CD4-positive, alpha-beta T cell treated with Interleukin-4 for 1 hour (primary cell): ENCODE results near the gene TMOD2.
"Not testable (repeated sequence)": the region's sequence is repeated elsewhere in the genome, so short reads cannot be mapped to it uniquely, and the experiment has no call there.

Experiments
- DNase-seq, 2 donors: peaks; one replicate each; pipeline ENCODE4 v3.0.0-alpha.2; 2020 to 2022

TMOD2 gene

DNA sequence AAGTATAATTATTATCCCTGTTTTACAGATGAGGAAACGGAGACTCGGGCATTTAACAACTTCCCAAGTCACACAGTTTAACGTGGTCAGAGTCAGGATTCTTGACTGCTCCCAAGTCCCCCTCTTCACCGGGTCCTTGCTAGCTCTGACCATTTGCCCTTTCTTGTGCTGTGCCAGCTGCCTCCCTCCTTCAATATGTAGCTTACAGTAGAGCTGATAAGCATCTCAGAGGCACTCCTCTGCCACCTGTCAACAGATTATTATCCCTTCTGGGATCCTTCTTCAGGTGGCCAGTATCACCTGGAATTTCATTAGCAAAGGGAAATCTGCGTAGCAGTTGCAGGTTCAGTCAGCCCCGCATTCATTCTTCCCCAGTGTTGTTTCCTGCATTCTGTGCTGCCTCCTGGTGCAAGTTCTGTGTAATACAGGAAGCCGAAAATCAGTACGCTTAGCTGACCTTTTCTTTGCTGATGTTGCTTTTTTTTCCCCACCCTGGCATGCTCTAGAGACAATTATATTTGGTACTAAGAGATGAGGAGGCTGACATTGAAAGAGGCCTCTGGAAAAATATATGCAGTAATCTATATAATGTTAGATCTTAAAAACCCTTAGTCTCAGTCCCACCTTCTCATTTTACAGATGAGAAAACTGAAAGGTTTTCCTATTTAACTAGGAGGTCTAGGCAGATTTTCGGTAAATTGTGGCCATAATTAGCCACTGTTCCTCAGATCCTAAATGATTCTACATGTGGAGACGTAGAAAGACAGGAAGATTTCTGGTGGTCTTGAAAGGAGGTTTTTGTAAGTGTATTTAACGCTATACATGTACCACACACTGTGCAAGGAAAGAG lies 24.8 kb downstream of the TMOD2 start:
- DNase-seq, result peak; percentile 47 to 64

DNA sequence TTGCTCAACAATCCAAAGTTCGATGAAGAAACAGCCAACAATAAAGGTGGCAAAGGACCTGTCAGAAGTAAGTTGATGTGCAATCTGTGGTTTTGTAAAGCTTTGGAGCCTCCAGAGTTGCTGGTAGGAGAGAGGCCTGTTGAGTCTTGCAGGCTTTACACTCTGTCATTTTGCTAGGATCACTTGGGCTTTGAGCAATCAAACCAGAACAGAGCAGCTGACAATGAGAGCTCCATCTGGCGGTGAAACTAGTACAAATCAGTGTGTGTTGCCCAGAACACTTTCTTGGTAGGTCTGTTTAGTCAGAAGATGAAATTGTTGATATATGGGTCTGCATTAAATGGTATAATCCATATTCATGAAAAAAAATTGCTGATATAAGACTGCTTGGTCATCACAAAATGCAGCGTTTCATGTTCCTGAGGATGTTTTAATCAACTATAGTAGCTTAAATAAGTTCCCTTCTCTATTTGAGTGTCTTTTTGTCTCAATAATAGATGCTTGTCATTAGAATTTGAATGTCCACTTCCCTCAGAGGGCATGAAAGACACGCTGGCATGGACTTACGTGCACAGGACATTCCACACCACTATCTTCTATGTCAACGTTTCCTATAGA lies 25.7 kb downstream of the TMOD2 start:
- DNase-seq, result peak; percentile 69 to 74

- no peak for DNase-seq
These were observed 29.2 kb downstream of the TMOD2 start for GRCh38 chr15:51780636-51781035.

- no peak for DNase-seq
These were observed 30.1 kb downstream of the TMOD2 start for GRCh38 chr15:51781506-51781905.

DNA sequence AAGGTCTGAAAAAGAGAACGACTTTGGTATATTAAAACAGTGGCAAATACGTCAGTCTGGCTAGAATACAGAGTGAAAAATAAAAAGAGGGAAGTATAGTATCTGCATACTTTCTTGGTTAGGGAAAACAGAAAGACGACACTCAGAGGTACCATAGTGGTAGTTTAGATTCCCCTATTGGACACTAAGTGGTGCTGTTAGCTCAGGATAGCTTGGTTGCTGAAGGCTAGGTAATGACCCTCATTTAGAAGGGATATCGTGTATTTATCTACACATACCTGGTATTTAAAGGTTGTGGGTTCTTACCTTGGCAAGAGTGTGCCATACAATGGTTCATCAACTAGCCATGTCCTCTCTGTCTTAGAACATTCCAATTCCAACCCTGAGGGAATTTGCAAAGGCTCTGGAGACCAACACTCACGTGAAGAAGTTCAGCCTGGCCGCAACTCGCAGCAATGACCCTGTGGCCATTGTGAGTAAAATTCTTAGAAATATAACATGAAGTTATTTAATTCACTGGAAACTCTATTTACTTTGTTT lies 31.0 kb downstream of the TMOD2 start:
- DNase-seq, result no peak

GRCh38 chr15:51783967-51784366 lies 32.6 kb downstream of the TMOD2 start:
- no peak for DNase-seq

DNA sequence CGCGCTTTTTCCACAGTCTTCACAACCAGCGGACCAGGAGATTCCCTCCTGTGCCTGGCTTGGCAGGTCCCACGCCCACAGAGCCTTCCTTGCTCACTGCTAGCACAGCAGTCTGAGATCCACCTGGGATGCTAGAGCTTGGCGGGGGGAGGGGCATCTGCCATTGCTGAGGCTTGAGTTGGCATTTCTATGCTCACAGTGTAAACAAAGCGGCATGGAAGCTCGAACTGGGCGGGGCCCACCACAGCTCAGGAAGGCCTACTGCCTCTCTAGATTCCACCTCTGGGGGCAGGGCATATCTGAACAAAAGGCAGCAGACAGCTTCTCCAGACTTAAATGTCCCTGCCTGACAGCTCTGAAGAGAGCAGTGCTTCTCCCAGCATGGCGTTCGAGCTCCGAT lies 35.7 kb downstream of the TMOD2 start:
- DNase-seq, result not testable (repeated sequence)

DNA sequence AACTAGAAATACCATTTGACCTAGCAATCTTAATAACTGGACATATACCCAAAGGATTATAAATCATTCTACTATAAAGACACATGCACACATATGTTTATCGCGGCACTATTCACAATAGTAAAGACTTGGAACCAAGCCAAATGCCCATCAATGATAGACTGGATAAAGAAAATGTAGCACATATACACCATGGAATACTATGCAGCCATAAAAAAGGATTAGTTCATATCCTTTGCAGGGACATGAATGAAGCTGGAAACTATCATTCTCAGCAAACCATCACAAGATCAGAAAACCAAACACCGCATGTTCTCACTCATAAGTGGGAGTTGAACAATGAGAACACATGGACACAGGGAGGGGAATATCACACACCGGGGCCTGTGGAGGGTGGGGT lies 41.1 kb downstream of the TMOD2 start:
- DNase-seq, result not testable (repeated sequence)

DNA sequence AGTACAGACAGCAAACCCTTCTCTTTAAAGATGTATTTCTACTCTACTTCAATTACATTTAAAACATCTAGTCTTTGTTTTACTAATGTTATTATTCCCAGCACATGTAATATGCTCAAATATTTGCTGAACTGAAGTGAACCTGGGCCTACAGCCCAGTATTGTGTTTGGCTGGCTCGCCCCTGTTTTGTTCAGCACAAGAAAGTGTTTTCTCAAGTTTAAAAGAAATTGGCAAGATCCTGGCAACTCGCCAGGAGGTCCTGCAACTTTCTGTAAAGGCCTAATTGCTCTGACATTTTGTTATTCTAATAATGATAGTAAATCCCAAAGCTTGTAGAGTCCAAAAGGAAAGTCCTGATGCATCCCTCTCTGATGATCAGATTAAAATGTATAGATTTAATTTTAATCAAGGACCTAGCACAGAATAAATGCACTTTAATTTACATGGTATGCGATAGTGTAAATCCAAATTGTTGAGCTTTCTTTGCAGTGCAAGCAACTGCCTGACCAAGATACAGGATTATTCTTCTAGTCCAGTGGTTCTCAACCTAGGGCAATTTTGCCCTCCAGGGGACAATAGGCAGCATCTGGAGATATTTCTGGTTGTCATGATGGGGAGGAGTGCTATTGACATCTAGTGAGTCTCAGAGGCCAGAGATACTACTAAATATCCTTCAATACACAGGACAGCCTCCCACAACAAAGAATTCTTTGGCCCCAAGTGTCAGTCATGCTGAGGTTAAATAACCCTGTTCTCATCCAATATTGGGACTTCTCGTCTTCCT lies 42.3 kb downstream of the TMOD2 start:
- DNase-seq, result no peak

GRCh38 chr15:51796847-51797401 lies 45.5 kb downstream of the TMOD2 start:
- DNase-seq, result no peak

GRCh38 chr15:51798281-51798680 lies 46.9 kb downstream of the TMOD2 start:
- no peak for DNase-seq

GRCh38 chr15:51799282-51800252 lies 48.2 kb downstream of the TMOD2 start:
- no peak for DNase-seq

GRCh38 chr15:51801391-51801835 lies 50.0 kb downstream of the TMOD2 start:
- DNase-seq, result no peak

DNA sequence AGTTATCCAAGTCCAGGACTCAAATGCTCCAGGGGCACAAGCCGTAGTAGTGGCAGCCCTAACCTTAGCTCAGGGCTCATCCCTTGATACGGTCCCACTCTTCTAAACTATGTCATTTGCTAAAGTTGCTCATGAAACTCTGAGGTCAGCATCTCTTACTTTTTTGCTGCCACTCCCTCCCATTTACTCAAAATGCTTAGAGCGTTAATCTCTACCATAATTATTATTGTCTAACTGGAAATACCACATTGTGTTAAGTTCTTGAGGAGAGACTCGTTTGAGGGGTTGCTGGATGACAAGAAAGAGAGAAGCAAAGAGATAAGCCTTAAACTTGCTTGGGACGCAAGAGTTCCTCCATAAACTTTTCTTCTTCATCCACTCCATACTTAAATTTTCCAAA lies 51.2 kb downstream of the TMOD2 start:
- no peak for DNase-seq

DNA sequence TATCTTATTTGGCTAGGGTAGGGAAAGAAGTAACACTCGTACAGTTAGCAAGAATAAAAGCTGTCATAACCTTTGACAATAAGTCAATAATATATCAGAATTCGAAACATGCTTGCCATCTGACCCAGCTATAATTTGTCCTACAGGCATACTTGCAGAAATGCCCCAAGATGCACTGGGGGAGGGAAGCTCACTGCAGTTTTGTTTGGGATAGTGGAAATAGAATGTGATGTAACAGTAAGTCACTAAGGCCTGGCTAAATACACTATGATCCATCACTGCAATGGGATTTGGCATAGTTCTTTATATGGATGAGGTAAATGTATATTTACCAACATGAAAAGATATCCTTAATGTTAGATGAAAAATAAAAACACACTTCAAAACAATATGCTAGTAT lies 52.6 kb downstream of the TMOD2 start:
- DNase-seq, result no peak

- no peak for DNase-seq
These were observed 54.7 kb downstream of the TMOD2 start for GRCh38 chr15:51806123-51806522.

DNA sequence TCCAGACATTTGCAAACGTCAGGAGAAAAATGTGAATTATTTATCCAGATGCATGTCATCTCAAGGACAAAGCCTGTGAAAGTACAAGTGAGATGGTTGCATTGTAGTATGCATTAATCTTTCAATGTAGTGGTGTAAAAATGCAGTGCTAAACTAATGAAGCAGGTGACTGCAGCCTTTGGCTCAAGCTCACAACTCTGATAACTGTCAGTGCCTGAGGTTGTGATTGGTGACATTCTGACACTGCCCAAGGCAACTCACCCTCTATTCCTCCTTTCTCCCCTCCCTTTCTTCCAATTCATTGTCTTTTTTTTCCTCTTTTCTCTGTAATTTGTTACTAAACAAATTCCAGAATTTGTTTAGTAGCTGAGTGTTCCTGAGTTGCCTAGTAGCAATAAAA lies 58.1 kb downstream of the TMOD2 start:
- no peak for DNase-seq

- DNase-seq, result no peak
These were observed 61.2 kb downstream of the TMOD2 start for GRCh38 chr15:51812598-51812997.

DNA sequence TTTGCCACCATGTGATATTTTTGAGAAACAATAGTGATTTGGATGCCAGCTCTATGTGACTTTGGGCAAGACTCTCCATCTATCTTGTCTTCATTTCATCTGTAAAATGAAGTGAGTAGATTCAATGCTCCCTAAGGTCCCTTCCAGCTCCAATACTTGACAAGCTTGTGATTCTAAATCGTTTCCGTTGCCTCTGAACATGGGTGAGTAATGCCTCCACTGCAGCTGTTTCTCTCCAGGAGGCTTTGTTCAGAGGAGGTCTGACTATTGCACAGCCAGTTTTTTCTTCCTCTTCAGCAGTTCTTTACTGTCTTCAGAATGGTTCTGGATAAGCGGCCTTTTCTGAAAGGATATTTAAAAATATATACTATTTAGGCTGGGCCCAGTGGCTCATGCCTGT lies 63.2 kb downstream of the TMOD2 start:
- no peak for DNase-seq

DNA sequence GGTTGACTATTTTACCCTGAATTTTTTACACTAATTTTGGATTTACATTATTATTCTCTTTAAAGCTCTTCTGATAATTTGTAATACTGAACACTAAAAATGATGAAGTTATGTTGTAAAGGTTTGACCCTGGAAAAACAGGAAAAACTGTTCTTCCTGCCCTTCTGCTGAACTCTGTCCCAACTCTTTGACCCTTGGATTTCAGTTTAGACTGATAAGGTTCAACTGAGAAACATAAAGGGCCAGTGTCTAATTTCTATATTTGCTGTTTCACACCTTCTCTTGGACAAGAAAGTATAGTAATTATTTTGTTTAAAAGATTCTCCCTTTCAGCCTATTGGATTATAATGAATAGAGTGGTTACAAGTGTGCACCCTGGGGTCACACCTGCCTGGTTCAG lies 65.2 kb downstream of the TMOD2 start:
- DNase-seq, result no peak

- no peak for DNase-seq
These were observed 66.8 kb downstream of the TMOD2 start for GRCh38 chr15:51818150-51818549.

DNA sequence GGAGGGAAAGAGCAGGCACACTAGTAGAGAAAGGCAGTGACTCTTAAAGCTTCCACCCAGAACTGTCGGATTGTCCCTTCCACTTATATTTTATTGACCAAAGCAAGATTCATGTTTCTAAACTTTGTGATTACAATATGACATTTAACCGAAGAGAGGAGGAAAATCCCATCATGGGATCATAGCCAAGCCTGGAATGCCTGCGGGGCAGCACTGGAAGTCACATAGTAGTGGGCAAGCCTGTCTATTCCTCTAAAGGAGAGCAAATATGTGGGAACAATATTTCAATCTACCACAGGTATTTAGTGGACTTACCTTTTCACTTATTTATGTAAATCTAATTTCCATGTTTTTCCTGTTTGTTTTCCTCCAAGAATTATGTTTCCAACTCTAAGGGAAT lies 74.3 kb downstream of the TMOD2 start:
- DNase-seq, result no peak
